Left ventricle myocardium inferior (tissue), 1 donor: ENCODE results near the gene RTKN. TPM values are rescaled to one million over a fixed set of nuclear protein-coding genes. Genes with fewer than 3 reads are reported as not detected.
A peak's percentile ranks its signal among the peaks of the same experiment; 100 is the strongest.
"Not testable (repeated sequence)": the region's sequence is repeated elsewhere in the genome, so short reads cannot be mapped to it uniquely, and the experiment has no call there.

Experiments
- DNase-seq: peaks from one replicate; pipeline ENCODE4 v3.0.0-alpha.2; 2020
- H3K27ac ChIP-seq: fragments of 200-600 bp; replicated peaks from 2 replicates; pipeline ENCODE4 v1.8.0; 2021
- H3K27me3 ChIP-seq: fragments of 200-600 bp; 2 replicates; pipeline ENCODE4 v1.8.0; 2021; ENCODE audit warnings: low read depth
- H3K36me3 ChIP-seq: fragments of 200-600 bp; 2 replicates; pipeline ENCODE4 v1.8.0; 2021
- H3K4me1 ChIP-seq: fragments of 200-600 bp; 2 replicates; pipeline ENCODE4 v1.8.0; 2021
- H3K4me3 ChIP-seq: fragments of 200-600 bp; 2 replicates; pipeline ENCODE4 v1.8.0; 2021; ENCODE audit warnings: mild to moderate bottlenecking, moderate library complexity
- H3K9me3 ChIP-seq: fragments of 200-600 bp; replicated peaks from 2 replicates; pipeline ENCODE4 v1.8.0; 2021
- CTCF ChIP-seq: fragments of 200-600 bp; IDR thresholded peaks from 2 replicates; pipeline ENCODE4 v1.8.0; 2021; ENCODE audit warnings: antibody characterized with exemption, mild to moderate bottlenecking, borderline replicate concordance
- intact Hi-C: fragments of 100-400 bp; cut with micrococcal nuclease; formaldehyde crosslinking; loops from one replicate; pipeline ENCODE4 v1.11.0; 2022
- total RNA-seq: library from RNA; stranded (reverse); fragmentation: NEBNext Ultra II Directional; extraction: Animal tissue kit (Norgen Biotek cat#: 25700); gene quantifications from one replicate; pipeline ENCODE4 v1.2.1, GENCODE V29; 2021
- donor health status: DM: no; HTN: yes; CAD: no; lungs with severe emphysema.

RTKN gene
- total RNA-seq, 1 donor from 2014 or later: 14.0 TPM

- no peak for DNase-seq
- intact Hi-C loops: no loop called here
- Histone ChIP-seq H3K27me3 (no peaks in the 10 kb centered on the region), H3K27ac (no peak overlapping the region), H3K4me3 (no peak overlapping the region), H3K9me3 (no peaks in the 10 kb centered on the region), H3K4me1 (peaks cover 46% of the 10 kb centered on the region), H3K36me3 (peaks cover 21% of the 10 kb centered on the region)
- no peak for TF ChIP-seq CTCF
Measured at GRCh38 chr2:74462054-74462785, 20.5 kb upstream of the RTKN start.

GRCh38 chr2:74461187-74462053, 19.7 kb upstream of the RTKN start:
- Histone ChIP-seq H3K36me3 (peaks cover 21% of the 10 kb centered on the region), H3K9me3 (no peaks in the 10 kb centered on the region), H3K4me3 (no peak overlapping the region), H3K27me3 (no peaks in the 10 kb centered on the region), H3K27ac (no peak overlapping the region), H3K4me1 (peaks cover 54% of the 10 kb centered on the region)
- no peak for DNase-seq
- no peak for TF ChIP-seq CTCF
- intact Hi-C loops: no loop called here

- H3K4me3 ChIP-seq, H3K27me3 ChIP-seq, intact Hi-C loops, H3K27ac ChIP-seq, DNase-seq, H3K9me3 ChIP-seq: not testable (repeated sequence)
- Histone ChIP-seq H3K36me3 (peaks cover 21% of the 10 kb centered on the region), H3K4me1 (peaks cover 56% of the 10 kb centered on the region)
Measured at GRCh38 chr2:74460187-74460586, 18.4 kb upstream of the RTKN start.

- H3K9me3 ChIP-seq, H3K27me3 ChIP-seq, intact Hi-C loops, H3K4me3 ChIP-seq, DNase-seq, H3K27ac ChIP-seq: not testable (repeated sequence)
- peaks cover 54% of the 10 kb centered on the region for H3K4me1 ChIP-seq
- H3K36me3 ChIP-seq: peaks cover 21% of the 10 kb centered on the region
Measured at GRCh38 chr2:74459503-74460118, 17.9 kb upstream of the RTKN start.

- H3K9me3 ChIP-seq: no peaks in the 10 kb centered on the region
- intact Hi-C loops: no loop called here
- H3K4me1 ChIP-seq: peaks cover 51% of the 10 kb centered on the region
- H3K4me3 ChIP-seq: peak overlapping the region; percentile 87
- H3K36me3 ChIP-seq: peaks cover 21% of the 10 kb centered on the region
- no peak for TF ChIP-seq CTCF
- DNase-seq: no peak
- peak overlapping the region; percentile 98 for H3K27ac ChIP-seq
- H3K27me3 ChIP-seq: no peaks in the 10 kb centered on the region
Measured at GRCh38 chr2:74458938-74459363, 17.2 kb upstream of the RTKN start.

- no peak for TF ChIP-seq CTCF
- H3K9me3 ChIP-seq: no peaks in the 10 kb centered on the region
- no peaks in the 10 kb centered on the region for H3K27me3 ChIP-seq
- intact Hi-C loops: no loop called here
- H3K36me3 ChIP-seq: peaks cover 21% of the 10 kb centered on the region
- H3K27ac ChIP-seq: peak within 1 kb of the TSS; percentile 98
- peak within 1 kb of the TSS; percentile 87 for H3K4me3 ChIP-seq
- peaks cover 45% of the 10 kb centered on the region for H3K4me1 ChIP-seq
- peak; percentile 100 for DNase-seq
Measured at GRCh38 chr2:74458132-74458937, 16.6 kb upstream of the RTKN start, which contains the start of gene WBP1. Gene WBP1, plus strand, starts transcription at chr2:74458438. Its CDS starts 165 bp downstream, at chr2:74458603.
